Fibroblast of skin of right quadriceps (primary cell): ENCODE data around the gene CYP4V2.

Experiments used
- DNase-seq: peaks from one replicate; pipeline ENCODE4 v3.0.0-alpha.2; 2013

CYP4V2 gene

DNA sequence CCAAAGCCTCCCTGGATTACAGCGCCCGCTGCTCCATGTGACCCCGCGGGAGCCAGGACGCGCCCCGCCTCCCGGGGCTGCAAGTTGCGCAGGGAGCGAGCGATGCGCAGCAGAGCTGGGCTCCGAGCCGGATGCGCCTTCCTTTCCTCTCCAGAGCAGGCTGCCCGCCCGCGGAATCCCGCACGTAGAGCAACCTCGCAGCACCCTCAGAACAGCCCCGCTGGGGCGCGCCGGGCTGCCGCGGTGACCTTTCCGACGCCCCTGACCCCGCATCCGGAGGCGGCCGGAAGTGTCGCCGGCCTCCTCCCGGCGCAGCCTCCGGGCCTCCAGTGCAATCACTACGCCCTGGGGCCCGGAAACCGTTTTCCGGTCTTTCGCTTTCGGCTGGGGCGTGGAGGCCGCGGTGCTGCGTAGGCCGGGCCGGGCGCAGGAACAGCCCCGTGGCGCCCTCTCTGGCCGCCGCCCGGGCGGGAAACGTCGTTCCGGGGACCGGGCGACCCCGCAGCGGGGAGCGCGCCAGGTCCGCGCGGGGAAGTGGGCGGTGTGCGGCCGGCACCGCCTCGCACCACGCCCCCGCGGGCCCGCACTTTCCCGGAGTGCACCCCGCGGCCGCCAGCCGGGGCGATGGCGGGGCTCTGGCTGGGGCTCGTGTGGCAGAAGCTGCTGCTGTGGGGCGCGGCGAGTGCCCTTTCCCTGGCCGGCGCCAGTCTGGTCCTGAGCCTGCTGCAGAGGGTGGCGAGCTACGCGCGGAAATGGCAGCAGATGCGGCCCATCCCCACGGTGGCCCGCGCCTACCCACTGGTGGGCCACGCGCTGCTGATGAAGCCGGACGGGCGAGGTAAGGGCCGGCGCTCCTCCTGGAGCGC, at the start of gene CYP4V2:
Gene CYP4V2, plus strand, starts transcription at position 368 of the 866 bp plus-strand sequence. Its CDS starts 257 bp downstream, at position 625.
- DNase-seq = peak; percentile 77

DNA sequence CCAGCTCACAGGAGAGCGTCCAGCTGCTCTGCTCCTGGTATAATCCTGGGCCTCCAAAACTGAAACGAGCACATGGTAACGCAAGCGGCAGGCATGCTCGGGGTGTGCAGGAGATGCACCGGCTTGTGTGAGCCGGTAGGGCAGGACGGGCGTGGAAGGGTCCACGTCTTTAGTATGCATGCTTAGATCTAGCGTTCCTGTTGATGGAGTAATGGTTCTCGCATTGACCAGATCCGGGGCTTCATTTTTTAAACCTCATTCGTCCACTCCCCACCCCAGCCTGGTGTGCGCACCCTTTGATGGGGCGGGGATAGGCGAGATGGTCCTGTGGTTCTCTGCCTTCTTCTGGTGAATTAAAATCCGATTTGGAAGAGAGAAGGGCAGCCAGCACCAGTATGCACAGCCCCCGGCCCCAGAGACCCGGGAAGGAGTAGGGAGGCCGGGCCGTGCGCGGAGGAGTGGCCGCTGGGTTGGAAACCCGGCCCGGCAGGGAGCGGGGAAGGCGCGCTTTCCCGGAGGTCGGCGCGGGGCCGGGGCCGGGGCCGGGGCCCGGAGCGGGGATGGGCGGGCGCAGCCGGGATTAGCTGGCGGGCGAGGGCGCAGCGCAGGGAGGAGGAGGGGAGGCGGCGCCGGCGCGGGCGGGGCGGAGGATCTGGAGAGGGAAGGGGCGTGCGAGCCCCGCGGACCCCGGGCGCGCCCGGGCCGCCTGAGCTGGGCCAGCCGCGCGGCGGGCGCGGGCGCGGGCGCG, 47.0 kb upstream of the CYP4V2 start:
- DNase-seq = peak; percentile 46

DNA sequence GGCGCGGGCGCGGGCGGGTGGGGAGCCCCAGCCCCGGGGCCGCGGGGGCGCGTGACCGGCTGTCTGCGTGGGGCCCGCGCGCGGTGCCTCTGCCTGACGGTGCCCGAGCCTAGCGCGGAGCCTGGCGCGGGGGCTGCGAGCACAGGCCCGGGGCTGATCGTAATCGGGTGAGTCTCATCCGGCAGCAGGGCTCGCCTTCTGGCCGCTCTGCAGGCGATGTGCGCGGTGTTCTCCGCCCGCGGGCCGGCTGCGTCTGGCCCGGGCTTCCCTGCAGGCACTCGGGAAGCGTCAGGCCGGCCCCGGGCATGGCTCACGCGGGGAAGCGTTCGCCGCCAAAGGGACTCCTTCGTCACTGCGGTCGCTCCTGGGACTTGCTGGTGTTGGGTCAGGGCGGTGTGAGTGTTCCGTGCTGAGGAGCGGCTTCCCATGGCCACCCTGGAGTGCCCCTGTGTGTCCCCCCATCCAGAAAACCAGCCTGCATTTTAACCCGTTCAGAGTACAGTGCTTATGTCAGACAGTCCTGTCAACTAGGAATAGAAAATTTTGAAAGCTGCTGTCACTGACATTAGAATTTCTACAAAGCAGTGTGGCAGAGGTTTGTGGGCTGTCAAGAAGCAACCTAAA, 46.3 kb upstream of the CYP4V2 start:
- peak; percentile 53 for DNase-seq

DNA sequence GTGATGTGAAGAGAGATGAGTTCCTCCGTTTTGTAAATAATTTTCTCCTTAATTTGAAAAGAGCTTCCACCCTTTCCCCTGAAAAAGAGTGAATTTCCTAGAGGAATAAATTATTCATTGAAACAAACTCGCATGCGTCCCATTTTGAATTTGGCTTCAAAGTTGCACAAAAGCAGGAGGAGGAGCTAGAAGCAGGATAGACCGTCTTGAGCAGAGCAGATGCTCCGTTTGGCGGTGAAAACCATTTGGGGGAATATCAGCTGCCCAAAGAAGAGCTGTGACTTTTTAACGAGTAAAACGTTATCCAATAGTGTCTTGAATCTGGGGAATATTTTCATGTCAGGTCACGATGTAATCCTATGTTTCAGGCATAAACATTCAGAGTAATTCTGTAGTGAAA, 44.9 kb upstream of the CYP4V2 start:
- DNase-seq = no peak

GRCh38 chr4:186148336-186148975, 42.9 kb upstream of the CYP4V2 start:
- DNase-seq = no peak

DNA sequence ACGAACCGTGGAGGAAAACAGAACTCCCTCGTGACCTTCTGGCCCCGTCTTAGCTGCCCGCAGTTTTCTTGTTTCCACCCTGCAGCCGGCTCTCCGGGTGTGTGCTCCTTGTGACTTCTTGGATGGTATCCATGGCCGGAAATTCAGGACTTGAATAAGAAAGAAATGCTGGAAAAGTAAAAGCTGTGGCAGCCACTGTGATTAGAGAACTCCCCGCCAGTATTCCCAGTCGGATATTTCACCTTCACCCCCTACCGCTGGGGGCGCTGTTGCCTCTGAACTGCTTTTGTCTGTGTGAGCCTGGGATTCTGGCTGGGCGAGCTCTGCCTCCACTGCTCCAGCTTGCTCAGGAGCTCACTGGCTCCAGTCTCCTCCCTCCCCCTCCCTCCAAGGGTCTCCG, 41.5 kb upstream of the CYP4V2 start:
- no peak for DNase-seq

- DNase-seq = no peak
Measured at GRCh38 chr4:186150926-186151325, 40.4 kb upstream of the CYP4V2 start.

- no peak for DNase-seq
Measured at GRCh38 chr4:186151499-186151898, 39.9 kb upstream of the CYP4V2 start.

DNA sequence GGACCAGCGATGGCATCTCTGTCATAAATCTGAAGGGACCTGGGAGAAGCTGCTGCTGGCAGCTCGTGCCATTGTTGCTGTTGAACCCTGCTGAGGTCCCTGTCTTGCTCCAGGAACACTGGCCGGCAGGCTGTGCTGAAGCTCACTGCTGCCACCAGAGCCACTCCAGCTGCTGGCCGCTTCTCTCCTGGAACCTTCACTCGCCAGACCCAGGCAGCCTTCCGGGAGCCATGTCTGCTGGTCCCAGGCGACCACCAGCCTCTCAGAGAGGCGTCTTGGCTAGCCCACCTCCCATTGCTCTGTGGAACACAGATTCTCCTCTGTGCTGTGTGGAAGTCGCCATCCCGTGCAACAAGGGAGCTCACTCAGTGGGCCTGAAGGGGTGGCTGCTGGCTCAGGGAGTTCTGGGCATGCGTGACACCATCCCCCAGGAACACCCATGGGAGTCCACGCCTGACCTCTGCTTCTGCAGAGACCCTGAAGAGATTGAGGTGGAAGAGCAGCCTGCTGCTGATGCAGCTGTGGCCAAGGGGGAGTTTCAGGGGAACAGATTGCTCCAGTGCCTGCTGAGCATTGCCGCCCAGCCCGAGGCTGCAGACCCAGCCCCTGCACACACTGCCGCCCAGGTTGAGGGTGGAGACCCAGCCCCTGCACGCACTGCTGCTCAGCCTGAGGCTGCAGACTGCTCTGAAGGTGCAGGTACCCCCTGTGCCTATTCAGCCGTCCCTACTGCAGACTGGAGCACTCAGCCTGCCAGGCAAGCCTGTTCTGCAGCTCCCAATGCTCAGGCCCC, 33.1 kb upstream of the CYP4V2 start:
- DNase-seq = no peak

GRCh38 chr4:186158966-186159365, 32.4 kb upstream of the CYP4V2 start:
- DNase-seq = no peak

- no peak for DNase-seq
Measured at GRCh38 chr4:186159613-186160012, 31.8 kb upstream of the CYP4V2 start.

DNA sequence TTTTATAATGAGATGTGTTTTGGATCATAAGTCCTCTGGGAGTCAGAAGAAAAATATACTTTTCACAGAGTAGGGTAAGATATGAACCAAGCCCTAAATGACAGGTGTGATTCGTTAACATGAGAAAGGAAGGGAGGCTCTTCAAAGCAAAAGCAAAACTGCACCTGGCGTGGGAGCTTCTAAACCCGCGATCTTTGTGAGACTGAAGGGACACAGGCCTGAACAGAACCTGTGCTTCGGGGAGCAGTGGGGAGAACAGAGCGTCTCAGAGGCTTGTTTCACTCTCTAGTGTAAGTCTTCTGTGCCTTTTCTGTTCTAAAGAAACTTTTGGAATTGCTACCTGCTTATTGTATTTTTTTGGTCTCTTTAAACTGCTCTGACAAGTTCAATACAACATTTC, 30.2 kb upstream of the CYP4V2 start:
- DNase-seq = no peak

DNA sequence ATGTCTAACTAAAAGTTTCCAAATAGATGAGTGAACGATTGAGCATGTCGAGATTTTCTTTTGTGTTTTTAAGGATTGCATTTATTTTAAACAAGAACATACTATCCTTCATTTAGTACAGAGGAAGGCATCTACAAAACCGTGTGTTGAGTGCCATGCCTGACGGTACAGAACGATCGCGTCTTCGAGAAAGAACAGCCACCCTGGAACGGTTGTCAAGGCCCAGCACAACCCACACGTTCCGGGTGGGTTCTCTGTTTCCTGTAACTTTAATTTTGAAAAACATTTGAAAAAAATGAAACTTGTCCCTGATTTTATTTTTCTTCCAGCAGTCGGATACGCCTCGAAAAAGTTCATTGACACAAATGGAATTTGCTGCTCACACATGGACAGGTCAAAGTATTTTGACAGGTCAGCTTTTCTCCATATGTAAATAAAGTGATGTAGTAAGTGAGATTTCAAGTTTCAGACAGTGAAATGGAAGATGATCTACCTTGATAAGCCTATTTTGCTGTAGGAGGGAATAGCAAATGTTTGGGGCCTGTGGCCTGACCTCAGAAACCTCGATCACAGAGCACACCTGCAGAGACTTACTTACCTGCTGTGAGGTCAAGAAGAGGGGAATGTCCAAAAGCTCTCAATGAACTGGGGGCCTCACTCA, 24.4 kb upstream of the CYP4V2 start:
- no peak for DNase-seq

- DNase-seq = no peak
Measured at GRCh38 chr4:186167605-186168004, 23.8 kb upstream of the CYP4V2 start.

GRCh38 chr4:186168750-186169149, 22.6 kb upstream of the CYP4V2 start:
- DNase-seq = no peak

DNA sequence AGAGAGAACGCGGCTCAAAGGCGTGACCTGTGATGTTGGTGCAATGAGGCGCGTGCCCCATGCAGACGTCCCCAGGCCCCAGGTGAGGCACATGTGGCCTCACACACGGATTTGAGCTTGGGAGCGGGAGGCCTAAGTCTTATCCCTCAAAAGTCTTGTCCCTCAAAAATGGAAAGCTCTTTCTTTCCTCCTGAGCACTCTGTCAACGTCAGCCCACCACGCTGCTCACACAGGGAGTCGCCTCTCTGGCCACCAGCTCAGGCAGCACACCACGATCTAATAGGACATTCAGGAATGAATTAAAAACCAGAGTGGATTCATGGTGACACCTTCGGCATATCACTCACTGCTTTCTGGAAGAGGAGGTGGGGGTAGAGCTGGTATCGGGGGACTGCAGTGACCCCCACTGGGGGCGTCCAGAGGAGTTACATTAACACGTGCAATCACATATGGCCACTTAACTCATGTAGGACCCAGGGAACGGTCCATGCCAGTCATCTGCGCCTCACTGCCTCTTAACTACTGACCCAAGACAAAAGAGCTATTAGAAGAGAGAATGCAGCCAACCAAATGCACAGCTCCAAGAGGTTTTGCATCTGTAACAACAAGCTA, 21.9 kb upstream of the CYP4V2 start:
- DNase-seq = no peak

- DNase-seq = no peak
Measured at GRCh38 chr4:186169945-186170802, 21.2 kb upstream of the CYP4V2 start.

DNA sequence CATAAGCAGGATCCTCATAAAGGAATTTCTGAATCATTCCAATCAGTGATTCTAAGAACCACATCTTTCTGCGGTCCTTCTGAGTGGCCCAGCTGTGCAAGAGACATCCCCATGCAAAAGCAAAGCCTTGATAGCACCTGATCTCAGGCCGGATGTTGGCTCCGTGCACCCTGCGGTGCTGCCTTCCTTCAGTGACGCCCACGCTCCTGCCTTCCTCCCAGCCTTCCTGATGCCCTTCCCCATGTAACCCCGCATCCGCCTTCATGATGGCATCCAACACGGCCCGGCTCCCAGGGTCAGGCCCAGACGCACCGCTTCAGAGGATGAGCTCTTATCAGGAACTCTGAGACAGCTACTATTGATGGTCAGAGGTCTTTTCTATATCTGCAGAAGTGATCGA, 20.4 kb upstream of the CYP4V2 start:
- DNase-seq = no peak

GRCh38 chr4:186172546-186172945, 18.8 kb upstream of the CYP4V2 start:
- DNase-seq = no peak

DNA sequence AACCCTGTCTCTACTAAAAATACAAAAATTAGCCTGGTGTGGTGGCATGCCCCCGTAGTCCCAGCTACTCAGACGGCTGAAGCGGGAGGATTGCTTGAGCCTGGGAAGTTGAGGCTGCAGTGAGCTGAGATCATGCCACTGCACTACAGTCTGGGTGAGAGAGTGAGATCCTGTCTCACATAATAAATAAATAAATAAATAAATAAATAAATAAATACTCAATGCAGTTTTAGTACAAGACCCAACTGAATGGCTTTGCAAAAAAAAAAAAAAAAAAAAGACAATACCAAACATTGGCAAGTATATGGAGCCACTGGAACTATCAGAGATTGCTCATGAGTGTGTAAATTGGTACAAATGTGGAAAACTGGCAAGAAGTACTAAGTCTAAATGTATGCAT, 3.3 kb upstream of the CYP4V2 start:
- DNase-seq = no peak
